ENCODE measurements around the gene STK32C.
A peak's percentile ranks its signal among the peaks of the same experiment; 100 is the strongest.

The STK32C gene

DNA sequence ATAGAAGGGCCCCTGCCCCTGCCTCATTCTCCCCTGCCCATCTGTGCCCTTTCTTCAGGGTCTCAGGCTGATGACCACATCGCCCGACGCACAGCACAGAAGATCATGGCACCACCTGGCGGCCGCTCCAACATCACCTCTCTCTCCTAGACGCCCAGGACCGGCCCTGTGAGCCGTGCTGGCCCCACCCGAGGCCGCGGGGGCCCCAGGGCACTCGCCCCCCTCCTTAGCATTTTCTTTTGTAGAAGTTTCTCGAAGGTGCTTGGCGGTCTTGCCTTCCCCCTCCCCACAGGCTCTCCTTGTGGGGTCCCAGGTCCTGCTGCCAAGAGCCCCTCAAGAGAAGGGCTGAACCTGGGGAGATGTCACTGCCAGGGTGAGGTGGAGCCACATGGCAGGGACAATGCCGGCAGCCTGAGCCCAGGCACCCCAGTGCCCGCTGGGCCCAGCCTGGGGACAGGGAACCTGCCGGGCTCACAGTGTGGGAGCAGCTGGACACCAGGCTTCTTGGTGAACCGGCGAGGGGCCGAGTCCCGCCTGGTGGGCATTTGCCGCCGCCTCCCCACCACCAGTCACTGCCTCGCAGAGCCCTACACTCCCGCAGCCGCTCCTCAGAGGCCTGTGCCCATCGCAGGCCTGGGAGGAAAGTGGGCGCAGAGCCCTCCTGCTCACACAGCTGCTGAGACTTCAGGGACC, 102.8 kb downstream of the STK32C start:
- Histone ChIP-seq H3K27me3 (ENCODE audit: low read depth) (no peaks in the 10 kb centered on the region), H3K36me3 (replicated peaks) (peaks cover 3% of the 10 kb centered on the region; the same call in 1 of the 2 replicates), H3K9me3 (no peaks in the 10 kb centered on the region), H3K4me3 (no peak overlapping the region), H3K4me1 (no peaks in the 10 kb centered on the region)
- DNase-seq (ENCODE audit: low spot score in 2 of 2) = peak in 1 of 2 experiments; percentile 6
- in situ Hi-C loops (cut with MboI; ENCODE audit: low sequenced_read_pairs) = loop anchor here (25.0 kb wide), 1 partner anchor 432 kb away; no protein-coding TSS in a partner anchor

DNA sequence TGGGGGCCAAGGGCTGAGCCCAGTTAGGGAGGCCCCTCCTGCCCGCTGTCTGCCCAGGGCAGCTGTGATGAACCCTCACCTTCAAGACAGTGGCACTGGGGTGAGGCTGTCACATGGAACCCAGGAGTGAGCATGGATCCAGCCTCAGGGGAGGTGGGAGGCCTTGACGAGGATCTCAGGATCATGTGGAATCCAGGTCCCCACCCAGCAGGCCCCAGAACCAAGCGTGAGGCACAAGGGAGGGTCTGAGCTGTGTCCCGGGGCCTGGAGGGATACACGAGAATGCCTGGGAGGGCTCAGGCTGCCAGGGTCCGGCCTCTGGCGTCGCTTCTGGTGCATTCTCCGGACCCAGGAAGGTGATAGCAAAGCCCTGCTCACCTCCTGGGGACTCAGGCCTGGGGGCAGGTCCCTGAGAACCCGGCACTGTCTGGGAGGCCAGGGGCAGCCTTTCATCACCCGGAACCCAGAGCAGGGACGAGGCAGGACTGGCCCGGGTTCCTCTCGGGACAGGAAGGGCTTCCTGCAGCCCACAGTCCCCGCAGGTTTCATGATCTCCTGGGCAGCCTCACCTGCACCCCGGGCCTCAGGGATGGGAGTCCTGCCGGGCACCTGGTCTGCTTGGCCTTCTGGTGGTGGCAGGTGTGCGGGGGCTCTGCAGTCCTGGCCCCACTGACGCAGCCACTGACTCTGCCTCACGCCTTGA, 103.5 kb downstream of the STK32C start:
- Histone ChIP-seq H3K27me3 (ENCODE audit: low read depth) (no peaks in the 10 kb centered on the region), H3K4me3 (no peak overlapping the region), H3K36me3 (replicated peaks) (peaks cover 3% of the 10 kb centered on the region; the same call in 1 of the 2 replicates), H3K9me3 (no peaks in the 10 kb centered on the region), H3K4me1 (no peaks in the 10 kb centered on the region)
- peak in 1 of 2 experiments; percentile 6 for DNase-seq (ENCODE audit: low spot score in 2 of 2)
- in situ Hi-C loops (cut with MboI; ENCODE audit: low sequenced_read_pairs) = loop anchor here (25.0 kb wide), 1 partner anchor 433 kb away; no protein-coding TSS in a partner anchor

- no peaks in the 10 kb centered on the region for H3K4me1 ChIP-seq
- no peaks in the 10 kb centered on the region for H3K9me3 ChIP-seq
- H3K27me3 ChIP-seq (ENCODE audit: low read depth) = no peaks in the 10 kb centered on the region
- H3K36me3 ChIP-seq (replicated peaks) = peaks cover 3% of the 10 kb centered on the region; the same call in 1 of the 2 replicates
- in situ Hi-C loops (cut with MboI; ENCODE audit: low sequenced_read_pairs) = loop anchor here (25.0 kb wide), 1 partner anchor 434 kb away; no protein-coding TSS in a partner anchor
- no peak overlapping the region for H3K4me3 ChIP-seq
- DNase-seq (ENCODE audit: low spot score in 2 of 2) = peak in 1 of 2 experiments; percentile 7
Measured at GRCh38 chr10:132203256-132204077, 104.3 kb downstream of the STK32C start.

DNA sequence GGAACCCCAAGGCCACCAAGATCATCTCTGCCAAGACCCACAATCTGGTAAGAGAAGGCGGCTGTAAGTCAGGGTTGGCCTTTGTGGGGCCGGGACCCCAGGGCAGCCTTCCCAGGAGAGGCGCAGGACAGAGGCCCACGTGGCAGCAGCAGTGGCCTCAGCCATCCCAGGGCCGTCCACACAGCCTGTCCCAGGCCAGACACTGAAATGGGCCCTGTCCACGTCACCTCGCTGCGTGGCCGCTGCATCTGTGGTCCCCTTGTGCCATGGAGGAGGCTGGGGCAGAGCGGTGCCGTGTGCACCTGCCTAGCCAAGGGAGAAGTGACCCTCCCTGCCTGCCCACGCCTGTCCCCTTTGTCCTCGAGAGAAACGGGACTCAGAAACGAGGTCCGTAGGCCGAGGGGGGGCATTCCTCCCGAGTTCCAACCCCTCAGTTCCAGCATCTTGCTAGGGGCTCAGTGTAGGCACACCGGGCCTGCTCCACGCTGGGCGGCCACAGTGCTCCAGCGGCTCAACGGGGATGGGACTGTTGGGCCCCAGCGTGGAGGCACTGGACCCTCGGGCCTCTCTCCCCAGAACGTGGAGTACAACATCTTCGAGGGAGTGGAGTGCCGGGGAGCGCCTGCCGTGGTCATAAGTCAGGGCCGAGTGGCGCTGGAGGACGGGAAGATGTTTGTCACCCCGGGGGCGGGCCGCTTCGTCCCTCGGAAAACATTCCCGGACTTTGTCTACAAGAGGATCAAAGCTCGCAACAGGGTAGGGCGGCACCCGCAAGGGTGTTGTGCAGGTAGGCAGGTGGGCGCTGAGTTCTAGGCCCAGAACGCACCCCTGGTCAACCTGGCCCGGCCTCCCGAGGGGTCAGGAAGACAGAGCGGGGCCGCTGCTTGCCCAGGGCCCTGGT, 105.4 kb downstream of the STK32C start:
- no peak for DNase-seq (ENCODE audit: low spot score in 2 of 2)
- Histone ChIP-seq H3K27me3 (ENCODE audit: low read depth) (no peaks in the 10 kb centered on the region), H3K9me3 (no peaks in the 10 kb centered on the region), H3K36me3 (replicated peaks) (peaks cover 3% of the 10 kb centered on the region; the same call in 1 of the 2 replicates), H3K4me1 (no peaks in the 10 kb centered on the region), H3K4me3 (no peak overlapping the region)
- in situ Hi-C loops (cut with MboI; ENCODE audit: low sequenced_read_pairs) = loop anchor here (25.0 kb wide), 1 partner anchor 435 kb away; no protein-coding TSS in a partner anchor

DNA sequence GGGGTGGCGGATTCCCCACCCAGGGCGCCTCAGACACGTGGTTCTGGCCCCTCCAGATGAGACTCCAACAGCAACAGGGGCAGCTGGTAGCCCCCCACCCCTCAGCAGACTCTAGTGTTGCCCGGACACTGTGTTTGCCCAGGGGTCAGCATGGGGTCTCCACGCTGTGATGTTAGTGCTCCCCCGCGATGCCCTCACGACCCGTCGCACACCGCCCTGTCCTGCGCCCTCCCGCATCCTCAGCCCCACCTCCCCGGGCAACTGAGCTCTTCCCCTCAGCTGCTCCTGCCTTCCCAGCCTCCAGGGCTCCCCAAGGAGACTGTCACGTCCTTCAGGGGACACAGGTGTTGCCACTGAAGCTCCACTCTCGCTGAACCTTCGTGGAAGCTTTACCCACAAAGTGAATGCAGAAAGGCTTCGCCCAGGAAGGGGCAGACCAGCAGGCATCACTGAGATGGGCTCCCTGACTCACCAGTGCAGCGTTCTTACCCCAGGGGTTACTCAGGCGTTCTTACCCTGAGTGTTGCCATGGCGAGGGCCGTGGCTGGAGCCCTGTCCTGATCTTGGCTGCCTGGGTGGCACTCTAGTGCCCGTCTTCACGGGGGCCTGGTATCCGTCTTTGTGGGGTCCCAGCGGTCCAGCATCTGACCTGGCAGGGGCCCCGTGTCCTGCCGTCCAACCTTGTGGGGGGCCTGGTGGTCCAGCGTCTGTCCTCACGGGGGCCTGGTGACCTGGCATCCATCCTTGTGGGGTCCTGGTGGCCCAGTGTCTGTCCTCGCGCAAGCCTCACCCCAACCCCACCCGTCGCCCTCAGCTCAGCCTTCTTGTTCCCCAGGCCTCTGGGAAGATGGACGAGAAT, 106.4 kb downstream of the STK32C start:
- H3K9me3 ChIP-seq = no peaks in the 10 kb centered on the region
- H3K36me3 ChIP-seq (replicated peaks) = peaks cover 3% of the 10 kb centered on the region; the same call in 1 of the 2 replicates
- no peaks in the 10 kb centered on the region for H3K27me3 ChIP-seq (ENCODE audit: low read depth)
- no peaks in the 10 kb centered on the region for H3K4me1 ChIP-seq
- H3K4me3 ChIP-seq = no peak overlapping the region
- DNase-seq (ENCODE audit: low spot score in 2 of 2) = no peak
- in situ Hi-C loops (cut with MboI; ENCODE audit: low sequenced_read_pairs) = loop anchor here (25.0 kb wide), 1 partner anchor 436 kb away; no protein-coding TSS in a partner anchor

GRCh38 chr10:132200344-132201110, 107.2 kb downstream of the STK32C start:
- H3K9me3 ChIP-seq = no peaks in the 10 kb centered on the region
- no peaks in the 10 kb centered on the region for H3K4me1 ChIP-seq
- DNase-seq (ENCODE audit: low spot score in 2 of 2) = no peak
- H3K27me3 ChIP-seq (ENCODE audit: low read depth) = no peaks in the 10 kb centered on the region
- in situ Hi-C loops (cut with MboI; ENCODE audit: low sequenced_read_pairs) = loop anchor here (25.0 kb wide), 1 partner anchor 437 kb away; no protein-coding TSS in a partner anchor
- peaks cover 3% of the 10 kb centered on the region; the same call in 1 of the 2 replicates for H3K36me3 ChIP-seq (replicated peaks)
- H3K4me3 ChIP-seq = no peak overlapping the region

DNA sequence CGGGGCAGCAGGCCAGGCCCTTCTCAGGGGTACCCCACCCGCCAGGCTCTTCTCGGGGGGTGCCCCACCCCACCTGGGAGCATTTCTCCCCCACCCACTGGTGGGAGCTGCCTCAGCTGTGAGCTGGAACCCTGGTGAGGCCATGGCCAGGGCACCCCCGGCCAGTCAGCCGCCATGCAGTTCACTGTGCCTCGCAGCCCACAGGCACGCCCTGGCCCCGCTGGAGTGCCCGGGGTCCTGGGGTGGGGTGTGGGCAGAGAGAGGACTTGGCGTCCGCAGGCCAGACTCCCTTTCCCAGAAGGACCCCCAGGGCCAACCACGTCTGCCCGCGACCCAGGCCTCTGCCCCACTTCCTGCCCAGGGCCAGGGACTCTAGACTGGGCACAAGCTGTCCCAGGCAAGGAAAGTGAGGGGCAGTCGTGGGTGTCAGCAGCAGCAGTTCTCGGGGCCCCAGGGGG, 107.9 kb downstream of the STK32C start:
- no peaks in the 10 kb centered on the region for H3K27me3 ChIP-seq (ENCODE audit: low read depth)
- H3K4me3 ChIP-seq = no peak overlapping the region
- peaks cover 3% of the 10 kb centered on the region; the same call in 1 of the 2 replicates for H3K36me3 ChIP-seq (replicated peaks)
- no peak for DNase-seq (ENCODE audit: low spot score in 2 of 2)
- H3K4me1 ChIP-seq = no peaks in the 10 kb centered on the region
- in situ Hi-C loops (cut with MboI; ENCODE audit: low sequenced_read_pairs) = loop anchor here (25.0 kb wide), 1 partner anchor 437 kb away; no protein-coding TSS in a partner anchor
- H3K9me3 ChIP-seq = no peaks in the 10 kb centered on the region

DNA sequence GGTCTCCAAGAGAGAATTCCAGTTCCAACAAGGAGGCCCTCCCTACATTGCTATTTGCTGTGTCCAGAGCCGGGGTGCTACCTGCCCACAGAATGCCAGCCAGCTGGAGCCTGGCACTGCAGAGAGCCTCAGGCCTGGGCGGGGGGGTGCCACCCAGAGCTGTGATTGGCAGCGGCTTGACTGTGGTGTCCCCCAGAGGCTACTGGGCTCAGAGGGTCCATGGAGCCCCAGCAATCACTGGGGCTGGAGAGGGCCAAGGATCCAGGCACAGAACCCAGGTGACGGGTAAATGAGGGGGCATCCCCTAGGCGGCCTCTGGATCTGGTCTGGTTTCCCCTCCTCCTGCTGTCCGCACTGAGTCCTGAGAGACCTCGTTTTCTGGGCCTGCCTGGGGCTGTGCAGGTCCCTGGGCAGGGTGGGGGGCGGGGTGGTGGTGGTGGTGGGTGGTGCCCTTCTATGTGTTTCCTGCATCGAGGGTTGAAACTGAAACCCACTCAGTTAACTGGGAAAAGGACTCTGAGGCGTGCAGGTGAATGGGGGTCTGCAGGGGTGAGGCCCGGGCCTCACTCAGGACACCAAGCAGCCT, 108.4 kb downstream of the STK32C start:
- Histone ChIP-seq H3K27me3 (ENCODE audit: low read depth) (no peaks in the 10 kb centered on the region), H3K9me3 (no peaks in the 10 kb centered on the region), H3K36me3 (replicated peaks) (peaks cover 3% of the 10 kb centered on the region; the same call in 1 of the 2 replicates), H3K4me3 (no peak overlapping the region), H3K4me1 (no peaks in the 10 kb centered on the region)
- in situ Hi-C loops (cut with MboI; ENCODE audit: low sequenced_read_pairs) = no loop called here
- DNase-seq (ENCODE audit: low spot score in 2 of 2) = no peak

DNA sequence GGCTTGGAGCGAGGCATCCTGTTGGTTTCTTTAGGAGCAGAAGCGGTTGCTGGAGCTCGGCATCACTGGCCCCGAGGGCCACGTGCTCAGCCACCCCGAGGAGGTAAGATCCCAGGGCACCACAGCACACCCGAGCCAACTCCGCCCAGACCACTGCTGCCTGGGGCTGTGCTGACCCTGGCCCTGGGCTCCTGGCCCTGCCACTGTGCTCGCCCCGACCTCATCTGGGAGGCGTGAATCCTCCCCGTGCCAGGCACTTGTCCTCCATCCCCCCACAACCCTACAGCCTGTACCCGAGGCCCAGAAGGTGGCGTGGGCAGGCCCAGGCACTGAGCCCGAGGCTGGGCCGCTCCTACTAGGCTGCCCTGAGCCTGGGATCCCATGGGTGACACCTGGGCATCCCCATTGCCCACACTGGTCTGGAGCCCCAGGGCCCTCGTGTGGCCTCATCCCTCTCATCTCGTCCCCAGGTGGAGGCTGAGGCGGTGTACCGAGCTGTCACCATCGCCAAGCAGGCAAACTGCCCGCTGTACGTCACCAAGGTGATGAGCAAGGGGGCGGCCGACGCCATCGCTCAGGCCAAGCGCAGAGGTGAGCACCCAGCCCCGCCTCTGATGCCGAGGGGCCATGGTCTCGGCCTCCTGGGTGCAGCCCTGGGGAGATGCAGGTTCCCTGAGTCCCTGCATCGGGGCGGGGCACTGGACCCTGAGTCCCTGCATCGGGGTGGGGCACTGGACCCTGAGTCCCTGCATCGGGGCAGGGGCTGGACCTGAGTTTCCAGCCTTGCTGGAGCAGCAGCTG, 109.2 kb downstream of the STK32C start:
- no peak for DNase-seq (ENCODE audit: low spot score in 2 of 2)
- in situ Hi-C loops (cut with MboI; ENCODE audit: low sequenced_read_pairs) = no loop called here
- Histone ChIP-seq H3K9me3 (no peaks in the 10 kb centered on the region), H3K27me3 (ENCODE audit: low read depth) (no peaks in the 10 kb centered on the region), H3K4me1 (no peaks in the 10 kb centered on the region), H3K36me3 (replicated peaks) (0 out of 2 replicates have a peak, but pooled peaks cover 7% of the 10 kb centered on the region), H3K4me3 (no peak overlapping the region)

DNA sequence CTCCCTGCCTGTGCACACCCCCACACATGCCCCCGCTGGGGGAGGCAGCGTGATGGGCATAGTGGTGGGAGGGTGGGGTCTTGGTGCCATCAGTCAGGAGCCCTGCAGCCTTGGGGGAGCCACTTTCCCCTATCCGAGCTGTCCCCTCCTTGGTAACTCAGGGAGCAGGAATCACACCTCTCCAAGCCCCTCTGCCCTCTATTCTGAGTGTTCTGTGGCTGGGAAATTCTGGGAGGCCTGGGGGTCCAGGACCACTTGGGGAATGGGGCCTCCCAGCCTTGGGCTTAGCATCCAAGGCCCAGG, 109.7 kb downstream of the STK32C start:
- H3K36me3 ChIP-seq (replicated peaks) = 0 out of 2 replicates have a peak, but pooled peaks cover 7% of the 10 kb centered on the region
- no peak overlapping the region for H3K4me3 ChIP-seq
- no peak for DNase-seq (ENCODE audit: low spot score in 2 of 2)
- no peaks in the 10 kb centered on the region for H3K9me3 ChIP-seq
- no peaks in the 10 kb centered on the region for H3K27me3 ChIP-seq (ENCODE audit: low read depth)
- no peaks in the 10 kb centered on the region for H3K4me1 ChIP-seq
- in situ Hi-C loops (cut with MboI; ENCODE audit: low sequenced_read_pairs) = no loop called here

Data from HAP-1 (cell line).